ENCODE results near the gene SASH1.

- TF ChIP-seq POLR2AphosphoS5 (IDR thresholded peaks at IDR 0.05) (no peak), CTCF (IDR thresholded peaks at IDR 0.05; ENCODE audit: poor library complexity, severe bottlenecking) (no peak), RAD21 (conservative IDR thresholded peaks at IDR 0.05) (no peak), EZH2 (IDR thresholded peaks at IDR 0.05; ENCODE audit: borderline replicate concordance, insufficient read depth, low read length, poor library complexity, severe bottlenecking) (no peak), SMC3 (conservative IDR thresholded peaks at IDR 0.05; ENCODE audit: poor library complexity) (no peak), EP300 (conservative IDR thresholded peaks at IDR 0.05; ENCODE audit: poor library complexity, severe bottlenecking) (no peak), REST (IDR thresholded peaks at IDR 0.05; ENCODE audit: borderline replicate concordance) (no peak), TAF1 (IDR thresholded peaks at IDR 0.05; ENCODE audit: low read depth) (no peak)
Measured at GRCh38 chr6:148388521-148388920, 45.9 kb downstream of the SASH1 start.

Data from neural cell (in vitro differentiated cells).